HG03060 (cell line): Measurements from ENCODE around the gene ADAM12.

Source experiments
- ATAC-seq: cut with Tn5 transposase; IDR thresholded peaks from one replicate; pipeline ENCODE4 v1.9.1; 2021; ENCODE audit warnings: low read depth, moderate number of reproducible peaks; ENCODE audit not compliant: unreplicated experiment

Gene ADAM12

GRCh38 chr10:126242397-126243260 is 145.6 kb downstream of the ADAM12 start:
- ATAC-seq, result no peak

- no peak for ATAC-seq
Observed at GRCh38 chr10:126240483-126240882, 147.8 kb downstream of the ADAM12 start.

- no peak for ATAC-seq
Observed at GRCh38 chr10:126239844-126240243, 148.4 kb downstream of the ADAM12 start.

DNA sequence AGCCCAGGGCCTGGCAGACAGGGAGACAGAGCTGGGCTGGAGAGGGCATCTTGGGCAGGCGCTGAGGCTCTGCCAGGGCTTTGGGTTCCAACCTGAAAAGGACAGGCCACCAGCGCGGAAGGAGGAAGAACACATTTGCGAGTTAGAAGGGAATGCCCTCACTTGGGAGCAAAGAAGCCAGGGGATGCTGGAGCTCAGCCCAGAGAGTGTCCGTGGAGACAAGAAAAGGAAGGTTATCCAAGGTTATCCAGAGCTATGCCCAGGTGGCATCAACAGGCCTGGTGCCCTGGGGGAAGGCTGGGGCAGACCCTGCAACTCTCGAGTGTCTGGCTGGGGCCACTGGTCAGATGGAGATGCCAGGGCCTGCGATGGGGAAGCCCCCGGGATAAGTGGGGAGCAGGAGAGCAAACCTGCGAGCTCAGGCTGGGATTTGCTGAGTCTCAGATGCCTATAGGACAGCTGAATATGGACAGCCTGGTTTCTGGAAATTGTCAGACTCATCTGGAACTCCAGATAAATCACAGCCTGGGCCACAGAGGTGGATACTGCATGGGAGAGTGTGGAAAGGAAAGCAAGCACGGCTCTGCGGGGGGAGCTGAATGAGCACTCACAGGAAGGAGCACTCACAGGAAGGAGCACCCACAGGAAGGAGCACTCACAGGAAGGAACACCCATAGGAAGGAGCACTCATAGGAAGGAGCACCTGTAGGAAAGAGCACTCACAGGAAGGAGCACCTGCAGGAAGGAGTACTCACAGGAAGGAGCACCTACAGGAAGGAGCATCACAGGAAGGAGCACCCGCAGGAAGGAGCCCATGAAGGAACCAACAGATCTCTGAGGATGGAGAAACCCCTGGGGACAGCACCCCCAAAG is 152.1 kb downstream of the ADAM12 start:
- no peak for ATAC-seq

GRCh38 chr10:126235091-126235978 is 152.9 kb downstream of the ADAM12 start:
- ATAC-seq, result no peak

GRCh38 chr10:126234630-126235029 is 153.6 kb downstream of the ADAM12 start:
- no peak for ATAC-seq

GRCh38 chr10:126233182-126234148 is 154.8 kb downstream of the ADAM12 start:
- ATAC-seq, result no peak

DNA sequence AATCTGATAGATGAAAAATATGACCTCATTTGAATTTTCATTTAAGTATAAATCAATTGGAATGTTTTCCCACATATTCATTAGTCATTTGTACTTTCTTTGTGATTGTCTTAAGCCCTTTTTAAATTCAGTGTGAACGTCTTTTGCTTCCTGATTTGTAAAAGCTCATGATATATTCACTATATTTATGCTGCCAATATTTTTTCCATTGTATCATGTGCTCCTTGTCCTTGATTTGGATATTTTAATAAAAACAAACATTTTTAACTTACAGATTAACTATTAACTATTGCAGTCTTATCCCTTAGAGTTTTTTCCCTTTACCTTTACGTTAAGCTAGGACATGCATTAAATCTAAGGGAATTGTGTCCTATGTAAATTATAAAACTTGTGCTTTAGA is 157.7 kb downstream of the ADAM12 start:
- ATAC-seq, result no peak

- no peak for ATAC-seq
Observed at GRCh38 chr10:126229686-126230085, 158.6 kb downstream of the ADAM12 start.

GRCh38 chr10:126227762-126228134 is 160.5 kb downstream of the ADAM12 start:
- no peak for ATAC-seq

DNA sequence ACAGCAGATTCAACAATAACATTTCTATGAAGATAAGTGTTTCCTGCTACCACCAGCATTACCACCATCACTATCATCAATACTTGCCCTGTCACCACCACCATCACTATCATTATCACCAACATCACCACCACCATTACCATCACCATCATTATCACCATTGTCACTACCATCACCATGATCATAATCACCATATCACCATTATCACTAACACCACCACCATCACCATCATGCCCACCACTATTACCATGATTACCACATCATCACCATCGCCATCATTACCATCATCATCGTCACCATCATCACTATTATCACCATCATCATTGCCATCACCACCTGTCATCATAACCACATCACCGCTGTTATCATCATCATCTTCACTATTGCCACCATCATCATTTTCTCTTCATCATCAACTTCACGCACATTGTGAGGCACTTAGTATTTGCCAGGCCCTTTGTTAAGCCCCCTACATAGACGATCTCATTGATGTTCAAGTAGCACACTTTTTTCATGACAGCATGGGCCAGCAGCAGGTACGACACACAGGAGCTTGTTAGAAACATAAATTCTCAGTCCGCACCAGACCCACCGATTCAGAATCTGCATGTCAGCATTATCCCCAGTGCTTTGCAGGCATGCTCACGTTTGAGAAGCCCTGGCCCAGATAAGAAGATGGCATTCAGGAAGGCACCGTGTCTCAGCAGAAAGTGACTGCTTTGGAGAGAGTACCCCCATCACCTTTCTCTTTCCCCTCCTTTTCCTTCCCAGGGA is 161.1 kb downstream of the ADAM12 start:
- ATAC-seq, result no peak

GRCh38 chr10:126226205-126226604 is 162.1 kb downstream of the ADAM12 start:
- no peak for ATAC-seq

- ATAC-seq, result no peak
Observed at GRCh38 chr10:126225672-126226008, 162.6 kb downstream of the ADAM12 start.

- no peak for ATAC-seq
Observed at GRCh38 chr10:126224967-126225671, 163.2 kb downstream of the ADAM12 start.

DNA sequence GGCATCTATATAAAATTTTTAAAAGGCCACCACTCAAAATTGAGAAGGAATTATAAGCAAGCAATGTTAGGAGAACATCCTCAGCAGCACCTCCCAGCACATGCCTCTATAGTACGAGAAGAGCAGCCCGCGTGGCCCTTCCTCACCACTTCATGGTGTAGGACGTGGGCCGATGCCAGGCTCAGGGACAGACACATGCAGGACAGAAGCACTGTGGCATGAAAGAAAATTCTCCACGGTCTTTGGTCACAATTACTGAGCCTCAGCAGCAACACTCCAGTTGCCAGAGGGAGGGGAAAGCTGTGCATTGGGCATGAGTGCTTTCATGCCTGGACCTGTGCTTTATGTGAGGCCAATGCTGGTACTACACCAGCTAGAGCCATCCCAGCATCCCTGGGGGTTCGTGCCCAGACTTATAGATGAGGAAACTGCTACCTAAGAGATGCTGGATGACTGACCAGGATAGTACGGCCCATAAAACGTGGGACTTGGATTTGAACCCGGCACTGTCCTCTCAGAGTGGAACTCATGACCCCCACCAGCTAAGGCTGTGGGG is 164.7 kb downstream of the ADAM12 start:
- no peak for ATAC-seq

- ATAC-seq, result no peak
Observed at GRCh38 chr10:126222736-126223511, 165.4 kb downstream of the ADAM12 start.

GRCh38 chr10:126221874-126222273 is 166.4 kb downstream of the ADAM12 start:
- ATAC-seq, result no peak
